UCSD-AML1 (cell line): ENCODE results near the gene SEMA5B.

Experiments used
- DNase-seq: peaks from one replicate; lab custom pipeline; 2025; ENCODE audit not compliant: unreplicated experiment; lab: John Stamatoyannopoulos, UW

SEMA5B gene

DNA sequence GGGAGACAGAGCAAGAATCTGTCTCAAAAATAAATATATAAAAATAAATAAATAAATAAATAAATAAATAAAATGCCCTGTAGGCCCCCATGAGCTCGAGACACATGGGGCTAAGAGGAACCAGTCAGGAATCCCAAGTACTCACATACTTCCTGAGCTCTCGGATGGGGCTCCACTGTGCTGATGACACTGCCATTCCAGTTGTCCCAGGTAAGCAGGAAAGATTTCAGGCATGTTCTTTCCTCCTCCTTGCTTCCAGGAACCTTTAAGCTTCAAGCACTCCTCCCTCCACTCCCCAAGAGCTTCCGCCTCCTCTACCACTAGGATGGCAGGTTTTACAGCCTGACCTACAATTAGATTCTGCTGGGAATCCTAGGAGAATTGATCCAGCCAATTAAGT is 119.3 kb downstream of the SEMA5B start:
- DNase-seq = no peak

DNA sequence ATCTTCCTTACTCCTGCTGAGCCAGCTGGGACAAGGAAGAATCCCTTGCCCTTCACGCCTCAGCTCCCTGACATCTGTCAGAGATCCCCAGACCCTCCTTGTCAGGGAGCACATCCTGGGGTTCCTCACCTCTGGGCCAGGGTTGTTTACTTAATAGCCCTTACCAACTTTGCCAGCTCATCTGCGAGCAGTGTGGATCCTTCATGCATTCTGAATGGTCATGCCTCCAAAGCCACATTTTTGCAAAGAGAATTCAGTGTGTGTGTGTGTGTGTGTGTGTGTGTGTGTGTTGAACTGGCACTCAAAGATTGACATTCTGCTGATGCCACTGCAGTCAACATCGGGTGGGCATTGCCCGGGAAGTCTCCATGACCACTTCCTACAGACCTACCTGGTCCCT is 120.1 kb downstream of the SEMA5B start:
- DNase-seq = no peak

DNA sequence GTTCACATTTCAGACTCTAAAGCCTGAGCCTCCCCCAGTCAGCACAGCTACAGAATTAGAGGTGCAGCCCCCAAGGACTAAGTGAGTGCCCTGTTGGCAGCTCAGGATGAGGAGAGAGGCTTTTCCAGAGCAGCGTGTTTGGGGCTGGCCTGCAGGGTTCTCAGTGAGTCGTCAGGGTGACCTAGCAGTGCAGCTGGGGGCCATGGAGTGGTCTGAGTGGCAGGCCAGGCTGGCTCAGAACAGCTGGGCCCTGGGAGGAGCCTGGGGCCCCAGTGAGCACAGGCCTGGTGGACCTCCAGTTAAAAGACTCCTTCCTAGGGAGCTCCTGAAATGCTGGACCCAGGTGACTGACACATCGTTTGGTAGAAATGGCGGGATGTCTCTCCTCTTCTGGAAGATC is 124.4 kb downstream of the SEMA5B start:
- no peak for DNase-seq

DNA sequence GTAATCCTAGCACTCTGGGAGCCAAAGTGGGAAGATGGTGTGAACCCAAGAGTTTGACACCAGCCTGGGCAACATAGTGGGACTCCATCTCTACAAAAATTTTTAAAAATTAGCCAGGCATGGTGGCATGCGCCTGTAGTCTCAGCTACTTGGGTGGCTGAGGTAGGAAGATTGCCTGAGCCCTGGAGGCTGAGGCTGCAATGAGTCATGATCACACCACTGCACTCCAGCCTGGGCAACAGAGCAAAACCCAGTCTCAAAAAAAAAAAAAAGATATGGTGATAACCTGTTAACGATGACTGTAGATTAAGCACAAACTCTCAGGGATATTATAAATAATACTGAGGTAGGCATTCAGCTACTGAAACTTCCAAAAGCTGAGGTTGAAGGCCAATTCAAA is 125.2 kb downstream of the SEMA5B start:
- DNase-seq = no peak

DNA sequence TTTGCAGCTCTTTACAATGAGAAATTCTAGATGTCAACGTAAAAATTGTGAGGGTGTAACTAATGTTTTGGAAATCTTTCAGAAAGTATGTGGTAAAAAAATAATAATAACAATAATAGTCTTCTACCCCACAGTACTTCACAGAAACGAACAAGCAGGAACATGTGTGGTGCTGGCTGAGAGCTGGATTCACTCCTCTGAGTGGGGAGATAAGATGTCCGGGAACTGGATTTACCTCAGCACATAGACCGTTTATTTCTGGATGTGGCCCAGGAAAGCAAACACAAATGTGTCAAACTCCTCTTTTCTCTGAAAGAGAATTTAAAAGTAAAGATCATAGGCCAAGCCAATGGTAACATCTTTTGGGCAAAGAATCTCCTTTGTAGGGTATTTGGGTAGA is 129.3 kb downstream of the SEMA5B start:
- DNase-seq = no peak

DNA sequence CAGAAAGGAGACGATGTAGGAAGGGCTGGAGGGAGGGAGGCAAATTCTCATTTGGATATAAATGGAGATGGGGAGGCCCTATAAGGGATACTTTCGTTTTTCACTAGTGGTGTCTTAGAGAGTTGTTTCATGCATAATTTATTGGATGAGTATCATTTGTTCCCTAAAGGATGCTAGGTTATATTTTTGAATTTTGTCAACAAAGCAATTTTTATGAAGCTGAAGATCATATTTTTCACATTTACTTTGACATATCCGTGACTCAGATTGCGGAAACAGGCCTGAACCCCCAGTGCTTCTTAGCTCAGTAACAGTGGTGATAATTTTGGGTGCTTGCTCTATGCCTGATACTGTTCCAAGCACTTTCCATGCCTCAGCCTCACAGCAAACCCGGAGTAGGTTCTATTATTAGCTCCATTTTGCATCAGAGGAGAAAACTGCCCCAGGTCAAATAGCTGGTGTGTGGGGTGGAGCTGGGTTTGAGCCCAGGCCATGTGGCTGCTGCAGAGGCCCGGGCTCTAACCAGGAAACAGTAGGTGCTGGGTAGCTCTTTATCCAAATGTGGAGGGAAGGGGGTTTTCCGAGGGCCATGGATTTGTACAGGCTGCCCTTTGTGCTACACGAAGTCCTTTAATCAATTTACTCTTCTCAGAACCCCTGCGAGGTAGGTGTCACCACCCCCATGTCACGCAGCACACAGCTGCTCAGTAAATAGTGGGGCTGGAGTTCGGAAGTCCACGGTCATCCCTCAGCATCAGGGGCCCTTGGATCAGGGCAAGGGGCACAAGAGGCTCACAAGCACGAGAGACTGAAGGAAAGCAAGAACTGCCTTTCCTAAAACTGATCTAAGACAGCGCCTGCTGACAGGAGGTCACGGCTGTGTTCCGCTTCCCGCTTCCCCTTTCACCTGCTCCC is 133.6 kb downstream of the SEMA5B start:
- no peak for DNase-seq

DNA sequence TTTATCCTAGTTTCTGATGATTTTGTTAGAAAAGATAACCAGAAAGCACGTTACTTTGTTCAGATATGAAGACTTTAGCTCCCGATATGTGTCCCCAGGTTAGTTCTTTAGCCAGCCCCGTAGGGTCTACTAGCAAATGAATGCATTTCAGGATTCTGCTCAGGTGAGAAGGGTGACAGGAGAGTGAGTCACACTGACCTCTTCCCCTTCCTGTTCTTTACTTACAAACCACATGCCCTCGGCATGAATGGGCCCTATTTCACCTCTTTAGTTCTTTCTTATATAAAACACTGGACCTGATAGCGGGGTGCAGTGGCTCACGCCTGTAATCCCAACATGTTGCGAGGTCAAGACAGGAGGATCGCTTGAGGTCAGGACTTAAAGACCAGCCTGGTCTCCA is 134.3 kb downstream of the SEMA5B start:
- DNase-seq = no peak

DNA sequence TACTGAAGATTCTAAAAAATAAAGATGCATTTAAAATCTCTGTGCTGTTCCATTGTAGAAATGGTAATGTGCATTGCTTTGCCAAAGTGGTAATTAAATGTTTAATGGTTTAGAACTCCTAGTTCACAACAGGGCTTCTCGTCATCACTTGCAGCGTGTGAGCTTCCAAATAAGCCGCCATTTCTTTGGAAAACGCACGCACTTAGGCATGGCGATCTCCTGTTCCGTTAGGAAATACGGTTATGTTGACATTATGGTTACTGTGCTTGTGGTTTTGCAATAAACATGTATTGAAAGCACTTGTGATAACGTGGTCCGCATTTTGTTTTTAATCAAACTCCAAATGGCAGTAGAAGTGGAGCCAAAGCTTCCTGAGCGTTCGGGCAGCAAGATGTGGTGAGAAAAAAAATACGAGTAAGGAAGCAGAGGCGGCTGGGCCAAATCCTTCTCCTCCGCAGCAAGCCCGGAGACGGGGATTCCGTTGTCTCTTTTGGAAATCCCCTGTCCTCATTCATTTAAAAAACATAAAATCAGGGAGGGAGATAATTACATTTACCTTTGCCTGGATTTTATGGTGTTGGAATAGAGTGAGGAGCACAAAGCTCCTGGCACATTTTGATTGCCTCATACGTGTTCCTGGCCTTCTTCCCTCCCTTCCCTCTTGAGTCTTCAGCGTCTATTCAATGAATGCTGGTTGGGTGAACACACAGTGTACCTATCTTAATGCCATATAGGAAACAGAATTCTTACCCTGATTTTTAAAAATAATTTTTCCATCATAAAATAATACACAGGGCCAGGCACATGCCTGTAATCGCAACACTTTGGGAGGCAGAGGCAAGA is 135.2 kb downstream of the SEMA5B start:
- DNase-seq = no peak

DNA sequence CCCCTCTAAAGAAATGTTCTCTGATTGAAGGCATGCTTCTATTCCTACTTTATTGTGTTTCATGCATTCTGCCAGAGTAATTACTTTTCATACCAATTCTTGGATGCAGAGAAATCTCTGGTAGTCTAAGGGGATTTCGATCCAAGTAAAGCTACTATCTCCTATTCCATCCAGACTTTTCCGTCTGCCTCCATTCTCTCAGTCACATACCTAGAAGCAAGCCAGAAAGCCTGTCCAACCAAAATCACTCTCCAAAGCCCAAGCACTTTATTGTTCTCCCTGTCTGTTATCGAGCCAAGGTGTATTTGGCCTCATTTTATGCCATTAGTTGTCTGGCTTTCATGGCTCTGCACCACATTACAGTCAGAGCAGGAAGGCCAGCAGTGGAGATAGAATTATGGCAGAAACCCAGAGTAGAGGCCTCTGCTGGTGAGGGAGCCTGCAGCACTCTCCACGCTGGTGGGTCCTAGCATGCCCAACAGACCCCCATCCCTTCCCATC is 136.8 kb downstream of the SEMA5B start:
- no peak for DNase-seq

DNA sequence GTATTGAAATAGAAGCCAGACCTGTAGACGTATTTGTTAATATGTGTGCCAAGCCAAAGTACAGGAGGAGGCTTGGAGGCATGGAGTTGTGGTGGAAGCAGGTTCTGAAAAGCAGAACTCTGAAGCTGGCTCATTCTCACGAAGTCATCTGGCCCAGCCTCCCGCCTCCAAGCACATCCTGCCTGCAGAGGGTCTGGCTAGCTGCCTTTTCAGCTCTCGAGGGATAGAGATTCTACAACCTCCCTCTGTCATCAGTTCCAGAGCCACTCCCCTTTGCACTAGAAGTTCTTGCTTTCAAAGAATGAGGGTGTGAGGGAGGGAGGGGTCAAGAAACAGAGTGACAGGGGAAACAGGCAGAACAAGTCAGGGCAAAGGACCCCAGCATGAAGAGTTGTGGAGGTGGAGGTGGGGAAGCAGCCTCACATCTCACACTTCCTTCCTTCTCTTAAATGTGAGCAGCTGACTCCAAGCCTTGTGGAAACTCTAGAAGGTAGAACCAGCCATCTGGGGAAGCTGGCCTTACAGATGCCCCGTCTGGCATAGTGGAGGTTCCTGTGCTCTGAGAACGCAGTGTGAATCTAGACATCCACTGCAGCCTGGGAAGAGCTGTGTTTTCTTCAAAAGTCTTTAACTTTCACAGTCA is 137.4 kb downstream of the SEMA5B start:
- peak; percentile 76 for DNase-seq

DNA sequence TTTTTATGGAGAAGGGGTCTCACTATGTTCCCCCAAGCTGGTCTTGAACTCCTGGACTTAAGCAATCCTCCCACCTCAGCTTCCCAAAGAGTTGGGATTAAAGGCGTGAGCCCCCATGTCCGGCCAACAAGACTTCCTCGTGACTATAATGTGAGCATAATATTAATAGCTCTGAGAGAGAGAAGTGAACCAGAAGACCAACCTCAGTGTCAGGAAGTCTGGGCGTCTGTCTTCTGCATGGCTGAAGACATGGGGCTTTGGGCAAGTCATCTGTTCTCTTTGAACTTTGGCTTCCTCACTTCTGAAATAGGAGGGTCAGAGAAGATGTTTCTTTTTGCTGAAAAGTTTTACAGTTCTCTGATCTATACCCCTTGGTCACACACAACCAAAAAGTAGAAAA is 140.6 kb downstream of the SEMA5B start:
- peak; percentile 18 for DNase-seq

DNA sequence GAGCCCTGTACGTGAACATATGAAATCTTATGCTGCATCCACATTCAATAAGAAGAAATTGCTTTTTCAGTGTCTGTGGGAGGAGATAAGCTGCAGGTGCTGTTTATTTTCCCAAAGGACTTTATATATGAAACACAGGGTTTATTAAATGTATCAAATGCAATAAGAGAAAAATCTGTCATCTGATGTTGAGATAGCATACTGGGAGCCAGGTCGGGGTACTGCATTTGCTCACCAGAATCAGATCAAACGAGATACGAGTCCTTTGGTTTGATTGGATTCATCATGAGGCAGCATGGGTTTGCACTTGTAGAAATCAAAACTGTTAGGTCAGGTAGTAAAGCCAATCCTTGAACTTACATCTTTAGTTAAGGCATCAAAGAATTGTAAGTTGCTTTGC is 141.3 kb downstream of the SEMA5B start:
- no peak for DNase-seq

DNA sequence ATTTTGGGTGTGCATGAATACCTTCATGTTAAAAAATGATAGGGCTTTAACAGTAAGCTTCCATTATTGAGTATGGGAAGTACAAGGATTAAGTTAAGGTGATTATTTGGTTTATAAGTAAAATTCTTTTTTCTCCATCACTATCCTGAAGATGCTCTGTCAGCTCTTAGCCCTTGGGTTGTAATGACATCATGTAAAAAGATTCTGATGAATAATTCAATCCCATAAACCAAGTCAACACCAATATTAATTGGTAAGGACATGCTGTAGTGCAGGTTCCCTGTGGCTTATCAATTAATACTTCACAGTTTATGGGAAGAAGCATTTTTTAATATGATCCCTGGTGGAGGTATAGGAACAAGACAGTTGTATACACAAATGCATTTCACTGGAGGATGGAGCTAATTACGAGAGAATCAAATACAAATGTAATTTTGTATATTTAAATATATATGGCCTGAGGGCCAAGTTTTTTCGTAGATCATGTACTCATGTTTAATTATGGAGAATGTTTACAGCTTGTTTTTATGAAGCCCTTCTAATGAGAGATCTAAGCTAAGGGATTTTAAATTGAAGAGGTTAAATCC is 145.1 kb downstream of the SEMA5B start:
- DNase-seq = no peak

DNA sequence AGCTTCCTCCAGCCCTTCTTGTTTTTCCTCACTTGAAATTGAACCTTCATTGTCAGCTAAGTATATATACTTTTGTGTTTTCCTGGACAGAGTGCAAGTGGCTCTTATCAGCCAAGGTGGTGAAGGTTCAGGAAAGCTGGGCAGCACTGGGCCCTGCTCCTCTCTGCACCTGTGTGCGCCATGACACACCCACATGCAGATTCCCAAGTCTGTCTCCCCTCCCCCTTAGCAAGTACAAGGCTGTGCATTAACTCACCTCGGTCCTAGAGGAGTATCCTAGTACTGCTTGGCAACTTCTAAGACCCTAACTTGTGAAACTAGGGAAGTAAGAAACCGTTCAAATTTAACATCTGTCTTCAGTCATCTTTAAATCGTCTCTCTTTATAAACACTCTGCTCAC is 146.9 kb downstream of the SEMA5B start:
- DNase-seq = no peak

DNA sequence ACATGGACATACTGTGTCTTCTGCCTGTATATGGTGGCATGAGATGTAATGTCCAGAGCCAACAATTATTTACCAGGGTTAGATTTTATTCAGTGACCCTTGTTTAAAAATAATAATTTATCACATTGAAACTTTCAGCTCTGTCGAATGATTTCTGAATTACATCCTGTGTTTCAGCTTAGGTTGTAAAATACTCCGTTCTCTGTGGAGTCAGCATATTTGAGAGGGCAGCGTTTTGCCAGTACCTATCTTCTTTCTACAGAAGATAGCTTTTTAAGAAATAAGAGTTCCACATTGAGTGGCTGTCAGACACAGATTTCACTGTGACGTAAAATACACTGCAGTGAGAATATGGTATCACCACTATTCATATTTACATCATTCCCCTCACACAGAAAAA is 147.4 kb downstream of the SEMA5B start:
- no peak for DNase-seq

DNA sequence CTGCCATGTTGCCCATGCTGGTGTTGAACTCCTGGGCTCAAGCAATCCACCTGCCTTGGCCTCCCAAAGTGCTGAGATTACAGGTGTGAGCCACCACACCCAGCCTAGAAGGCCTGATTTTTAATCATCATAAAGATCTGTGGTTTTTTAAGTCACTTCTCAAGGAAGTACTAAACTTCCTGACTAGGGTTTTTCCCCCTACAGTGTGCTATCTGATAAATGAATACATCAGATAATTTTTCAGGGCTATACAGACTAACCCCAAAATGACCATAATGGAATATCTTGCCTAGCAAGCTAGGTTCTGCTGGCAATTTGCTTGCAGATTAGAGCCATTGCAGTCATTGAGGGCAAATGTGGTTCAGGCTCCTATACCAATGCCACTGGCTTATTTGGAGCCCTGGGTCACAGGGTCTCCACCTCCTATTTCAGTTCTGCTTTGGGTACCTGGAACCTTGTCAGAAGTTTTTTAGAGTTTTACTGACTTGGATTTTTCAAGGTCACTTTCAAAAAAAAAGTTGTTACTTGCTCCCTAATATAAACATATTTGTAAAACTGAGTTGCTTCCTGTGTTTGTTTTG is 151.9 kb downstream of the SEMA5B start:
- no peak for DNase-seq

DNA sequence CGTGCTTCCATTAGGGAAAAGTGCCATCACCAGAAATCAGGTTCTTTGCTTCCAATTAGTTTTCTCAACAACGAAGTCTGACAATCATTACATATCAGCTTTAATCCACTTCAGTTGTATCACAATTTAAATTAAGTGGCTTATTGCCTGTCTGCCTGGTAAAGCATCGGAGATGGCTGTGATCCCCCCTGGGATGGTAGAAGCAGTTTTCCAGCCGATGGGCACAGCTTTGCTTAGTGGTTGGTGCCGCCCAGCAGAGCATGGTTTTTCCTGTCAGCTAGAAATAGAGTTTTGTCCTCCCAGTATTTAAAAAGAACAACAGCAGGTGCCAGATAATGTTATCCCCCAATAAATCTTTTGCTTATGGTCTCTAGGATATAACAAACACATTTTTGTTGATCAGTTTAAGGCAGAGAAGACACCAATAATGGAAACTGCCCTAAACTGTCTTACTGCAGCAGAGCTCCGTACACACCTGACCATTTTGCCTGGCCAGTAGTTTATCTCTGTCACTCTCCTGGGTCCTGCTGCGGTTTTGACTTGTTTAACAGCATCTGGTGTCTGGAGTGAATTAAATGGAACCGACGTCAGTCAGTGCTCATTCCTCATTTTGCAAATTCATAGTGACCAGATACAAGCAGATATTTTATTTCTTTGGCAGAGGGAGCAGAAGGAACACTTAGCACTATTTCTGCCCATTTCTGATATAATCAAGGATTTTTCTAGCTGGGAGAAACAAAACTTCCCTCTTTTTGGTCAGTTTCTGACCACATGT is 153.6 kb downstream of the SEMA5B start:
- no peak for DNase-seq

DNA sequence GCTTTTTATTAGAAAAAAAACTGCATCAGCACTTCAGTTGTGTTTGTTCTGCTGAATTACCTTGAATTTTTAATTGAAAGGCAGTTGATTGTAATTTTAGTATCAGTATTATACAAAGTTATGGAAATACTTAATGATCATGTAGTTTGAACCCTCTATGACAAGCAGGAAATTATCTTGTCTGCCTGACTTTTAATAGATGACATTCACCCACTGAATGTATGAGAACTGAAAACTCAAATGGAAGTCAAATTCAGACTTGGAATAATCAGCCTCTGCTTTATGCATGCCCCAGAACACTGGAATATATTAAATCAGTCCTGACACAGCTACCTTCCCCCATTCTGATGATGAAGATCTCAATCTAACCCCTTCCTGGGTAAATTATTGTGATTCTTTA is 159.2 kb downstream of the SEMA5B start:
- no peak for DNase-seq

DNA sequence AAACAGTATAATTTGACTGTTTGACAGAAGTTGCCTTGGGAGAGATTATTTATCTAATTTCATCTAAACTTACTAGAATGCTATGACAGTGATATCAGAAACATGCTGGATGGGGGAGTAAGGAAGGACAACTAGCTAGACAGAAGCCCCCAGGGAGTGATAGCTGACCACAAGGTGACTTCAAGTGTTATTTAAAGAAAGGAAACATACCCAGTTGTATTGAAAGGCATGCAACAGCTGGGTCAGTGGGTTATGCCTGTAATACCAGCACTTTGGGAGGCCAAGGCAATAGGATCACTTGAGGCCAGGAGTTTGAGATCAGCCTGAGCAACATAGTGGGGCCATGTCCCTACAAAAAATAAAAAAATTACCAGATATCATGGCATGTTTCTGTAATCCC is 163.1 kb downstream of the SEMA5B start:
- no peak for DNase-seq

DNA sequence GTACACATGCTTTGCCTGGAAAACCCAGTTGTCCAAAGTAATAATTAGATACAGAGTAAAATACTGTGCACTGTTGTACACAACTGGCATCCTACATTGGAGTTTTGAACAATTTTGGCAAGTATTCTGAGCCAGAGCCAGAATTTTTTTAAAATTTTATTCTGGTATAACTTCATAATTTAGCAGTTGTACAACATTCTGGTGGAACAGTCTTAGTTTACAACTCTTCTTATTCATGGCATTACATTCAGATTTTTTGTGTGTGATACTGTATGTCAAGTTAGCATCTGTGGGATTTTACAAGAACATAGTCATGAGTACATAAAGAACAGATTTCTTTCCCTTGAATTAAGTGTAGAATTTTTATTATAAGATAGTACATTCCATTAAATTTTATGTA is 165.2 kb downstream of the SEMA5B start:
- no peak for DNase-seq
